Loucy (cell line): Measurements from ENCODE around the gene CCDC144A.

Experiments used
- CTCF ChIP-seq: fragments of 200-600 bp; sonication (generic); conservative IDR thresholded peaks from 2 replicates; pipeline ENCODE4 v1.5.1; 2014; ENCODE audit warnings: mild to moderate bottlenecking, antibody characterized with exemption, low read length
- EZH2phosphoT487 ChIP-seq: fragments of 200-600 bp; IDR thresholded peaks from 2 replicates; pipeline ENCODE4 v1.6.1; 2018; ENCODE audit warnings: antibody characterized with exemption, mild to moderate bottlenecking, moderate library complexity, borderline replicate concordance

GRCh38 chr17:16676676-16677268 lies 13.3 kb upstream of the CCDC144A start:
- TF ChIP-seq CTCF: no peak
- no peak for TF ChIP-seq EZH2phosphoT487
